CD14-positive monocyte (primary cell): Measurements from ENCODE around the gene TBC1D8B. TPM values are rescaled to one million over a fixed set of nuclear protein-coding genes. Genes with fewer than 3 reads are reported as not detected.

Experiments used
- DNase-seq, 3 donors: peaks; one replicate each; pipeline ENCODE4 v3.0.0-alpha.2; 2011 to 2022
- H2AFZ ChIP-seq: 2 replicates; pipeline ENCODE4 v1.6.0; 2012; ENCODE audit warnings: mild to moderate bottlenecking, low read depth, low read length, inconsistent platforms; ENCODE audit not compliant: insufficient read depth, poor library complexity, severe bottlenecking
- H3K27ac ChIP-seq, 2 donors: 1 replicate in 1 of 2; 2 replicates in 1 of 2; pipeline ENCODE4 v1.5.1; 2012 to 2013; ENCODE audit warnings: low read length in 2 of 2, control low read depth in 1 of 2, inconsistent platforms in 1 of 2, low read depth in 1 of 2, mild to moderate bottlenecking in 1 of 2
- H3K27me3 ChIP-seq, 2 donors: one replicate each; pipeline versions ENCODE4 v1.6.0 to v1.6.1; 2011 to 2013; ENCODE audit warnings: low read length in 2 of 2; ENCODE audit not compliant: control insufficient read depth in 2 of 2, insufficient read depth in 2 of 2
- H3K36me3 ChIP-seq, 2 donors: replicated peaks in 1 of 2; 1 replicate in 1 of 2; 2 replicates in 1 of 2; pipeline versions ENCODE4 v1.5.1 to v1.6.1; 2012 to 2013; ENCODE audit warnings: low read length in 2 of 2, control low read depth in 1 of 2, inconsistent platforms in 1 of 2, mild to moderate bottlenecking in 1 of 2; ENCODE audit not compliant: insufficient read depth in 2 of 2, control insufficient read depth in 1 of 2
- H3K4me1 ChIP-seq, 2 donors: 1 replicate in 1 of 2; 2 replicates in 1 of 2; pipeline versions ENCODE4 v1.5.1 to v1.6.1; 2012 to 2013; ENCODE audit warnings: low read length in 2 of 2, control low read depth in 1 of 2, inconsistent platforms in 1 of 2, mild to moderate bottlenecking in 1 of 2, moderate library complexity in 1 of 2; ENCODE audit not compliant: insufficient read depth in 2 of 2, control insufficient read depth in 1 of 2
- H3K4me2 ChIP-seq: replicated peaks from 2 replicates; pipeline ENCODE3; 2012; ENCODE audit warnings: low read length, moderate library complexity, mild to moderate bottlenecking; ENCODE audit not compliant: poor library complexity, severe bottlenecking; ENCODE audit errors: extremely low read depth
- H3K4me3 ChIP-seq, 3 experiments: fragments of 200-600 bp in 1 of 3; sonication (generic) in 1 of 3; replicated peaks in 1 of 3; 1 replicate in 2 of 3; 2 replicates in 1 of 3; pipeline ENCODE4 v1.5.1; 2011 to 2013; ENCODE audit warnings: low read length in 3 of 3, mild to moderate bottlenecking in 3 of 3, control low read depth in 2 of 3, low read depth in 2 of 3, inconsistent platforms in 1 of 3, moderate library complexity in 1 of 3
- H3K79me2 ChIP-seq: 2 replicates; pipeline ENCODE4 v1.6.0; 2012; ENCODE audit warnings: mild to moderate bottlenecking, control low read depth, inconsistent platforms, low read length, moderate library complexity; ENCODE audit not compliant: insufficient read depth
- H3K9ac ChIP-seq: 2 replicates; pipeline ENCODE4 v1.6.0; 2017; ENCODE audit warnings: low read length, mild to moderate bottlenecking; ENCODE audit not compliant: insufficient read depth, poor library complexity, severe bottlenecking
- H3K9me3 ChIP-seq, 2 donors: replicated peaks in 1 of 2; 1 replicate in 1 of 2; 2 replicates in 1 of 2; pipeline versions ENCODE4 v1.5.1 to v1.6.1; 2012 to 2013; ENCODE audit warnings: low read length in 2 of 2, control low read depth in 1 of 2; ENCODE audit not compliant: control insufficient read depth in 1 of 2, insufficient read depth in 1 of 2
- H4K20me1 ChIP-seq: 2 replicates; pipeline ENCODE4 v1.6.0; 2012; ENCODE audit warnings: mild to moderate bottlenecking, low read length, control low read depth, moderate library complexity; ENCODE audit not compliant: insufficient read depth
- H3K27ac Mint-ChIP-seq, 7 donors: one replicate each; pipeline ENCODE4 v1.8.0; 2020; ENCODE audit warnings: mild to moderate bottlenecking in 7 of 7, mixed read lengths in 7 of 7, moderate library complexity in 6 of 7, inconsistent platforms in 2 of 7
- H3K27me3 Mint-ChIP-seq, 3 donors: one replicate each; pipeline ENCODE4 v1.8.0; 2021 to 2022; ENCODE audit warnings: low read depth in 3 of 3, mild to moderate bottlenecking in 3 of 3, mixed read lengths in 3 of 3, moderate library complexity in 3 of 3, inconsistent platforms in 1 of 3
- H3K36me3 Mint-ChIP-seq, 2 donors: one replicate each; pipeline ENCODE4 v1.8.0; 2020; ENCODE audit warnings: mixed read lengths in 2 of 2, inconsistent platforms in 1 of 2, mild to moderate bottlenecking in 1 of 2
- H3K4me1 Mint-ChIP-seq: one replicate; pipeline ENCODE4 v1.8.0; 2020; ENCODE audit warnings: mild to moderate bottlenecking, mixed read lengths
- H3K4me3 Mint-ChIP-seq, 2 donors: one replicate each; pipeline ENCODE4 v1.8.0; 2020; ENCODE audit warnings: mild to moderate bottlenecking in 2 of 2, mixed read lengths in 2 of 2, moderate library complexity in 1 of 2
- H3K9me3 Mint-ChIP-seq, 7 donors: one replicate each; pipeline ENCODE4 v1.8.0; 2020 to 2022; ENCODE audit warnings: mixed read lengths in 7 of 7, mild to moderate bottlenecking in 6 of 7, moderate library complexity in 6 of 7, inconsistent platforms in 2 of 7
- CTCF ChIP-seq: fragments of 200-600 bp; IDR thresholded peaks from one replicate; pipeline ENCODE4 v1.8.0; 2022; ENCODE audit warnings: antibody characterized with exemption, mild to moderate bottlenecking
- WGBS: methylation state at CpG from one replicate; pipeline ENCODE4 v1.1.5; 2013; ENCODE audit warnings: missing lambda C conversion rate; ENCODE audit not compliant: insufficient coverage; 5-methylcytosine and 5-hydroxymethylcytosine counted together
- intact Hi-C, 2 donors: fragments of 100-400 bp; cut with micrococcal nuclease; formaldehyde crosslinking; loops; one replicate each; pipeline versions ENCODE4 v1.15.0 to v1.15.1; 2023
- polyA plus RNA-seq, 3 donors: library from polyadenylated mRNA; depleted of rRNA in 1 of 3; unstranded in 2 of 3; stranded (reverse) in 1 of 3; fragments of 300-500 nt in 2 of 3; fragments of >200 nt in 1 of 3; fragmentation: Illumina TruSeq in 2 of 3; gene quantifications; 1 replicate in 2 of 3; 2 replicates in 1 of 3; pipeline ENCODE4 v1.2.3, GENCODE V29; 2012 to 2021

TBC1D8B gene
- polyA plus RNA-seq, 3 donors: 0.15 to 0.16 (median 0.16) TPM

GRCh38 chrX:106906361-106906760 is 103.9 kb downstream of the TBC1D8B start:
- H3K9me3 ChIP-seq: no peaks in the 10 kb centered on the region
- intact Hi-C loops: no loop called here
- Mint-ChIP-seq H3K27ac (no peak overlapping the region), H3K9me3 (no peaks in the 10 kb centered on the region), H3K4me1 (no peaks in the 10 kb centered on the region), H3K36me3 (no peaks in the 10 kb centered on the region), H3K27me3 (peaks cover 1 to 4% (median 2%) of the 10 kb centered on the region in 3 donors), H3K4me3 (no peak overlapping the region)
- no peak overlapping the region for H3K4me2 ChIP-seq
- no peak for TF ChIP-seq CTCF
- no peaks in the 10 kb centered on the region for H3K4me1 ChIP-seq
- 80% methylated on average over 5 of the region's 6 CpGs for WGBS
- no peak overlapping the region for H3K4me3 ChIP-seq
- no peaks in the 10 kb centered on the region for H4K20me1 ChIP-seq
- H3K27ac ChIP-seq: no peak overlapping the region
- H2AFZ ChIP-seq: no peak overlapping the region
- H3K79me2 ChIP-seq: no peaks in the 10 kb centered on the region
- no peak for DNase-seq
- H3K27me3 ChIP-seq: no peaks in the 10 kb centered on the region
- no peaks in the 10 kb centered on the region for H3K36me3 ChIP-seq
- no peak overlapping the region for H3K9ac ChIP-seq

- H3K79me2 ChIP-seq: no peaks in the 10 kb centered on the region
- H3K36me3 Mint-ChIP-seq: no peaks in the 10 kb centered on the region
Measured at GRCh38 chrX:106912864-106913263, 110.4 kb downstream of the TBC1D8B start.

More at GRCh38 chrX:106912864-106913263, 110.4 kb downstream of the TBC1D8B start:
- intact Hi-C loops: no loop called here
- Histone ChIP-seq H3K4me2 (no peak overlapping the region), H3K9me3 (no peaks in the 10 kb centered on the region), H3K36me3 (no peaks in the 10 kb centered on the region), H3K27ac (no peak overlapping the region), H3K9ac (no peak overlapping the region), H3K27me3 (no peaks in the 10 kb centered on the region), H3K4me3 (no peak overlapping the region), H4K20me1 (no peaks in the 10 kb centered on the region), H2AFZ (no peak overlapping the region), H3K4me1 (no peaks in the 10 kb centered on the region)
- TF ChIP-seq CTCF: no peak
- peaks cover 1 to 16% (median 2%) of the 10 kb centered on the region in 3 donors for H3K27me3 Mint-ChIP-seq
- no peak for DNase-seq
- no peak overlapping the region for H3K4me3 Mint-ChIP-seq
- WGBS: 80% methylated on average over 1 of the region's 2 CpGs
- peaks cover 6% of the 10 kb centered on the region for H3K4me1 Mint-ChIP-seq
- H3K9me3 Mint-ChIP-seq: no peaks in the 10 kb centered on the region
- no peak overlapping the region for H3K27ac Mint-ChIP-seq
